CD4-positive, alpha-beta T cell treated with Interleukin-21 for 1 hour (primary cell): ENCODE results near the gene PLCB4.
"Not testable (repeated sequence)": the region's sequence is repeated elsewhere in the genome, so short reads cannot be mapped to it uniquely, and the experiment has no call there.

Experiments used
- DNase-seq: peaks from one replicate; pipeline ENCODE4 v3.0.0-alpha.2; 2020

The PLCB4 gene

GRCh38 chr20:9068841-9069663 lies at the start of gene PLCB4:
TSS of gene PLCB4 (plus strand) at chr20:9069087. CDS start at chr20:9307815, 238,728 bp downstream.
- DNase-seq: no peak

DNA sequence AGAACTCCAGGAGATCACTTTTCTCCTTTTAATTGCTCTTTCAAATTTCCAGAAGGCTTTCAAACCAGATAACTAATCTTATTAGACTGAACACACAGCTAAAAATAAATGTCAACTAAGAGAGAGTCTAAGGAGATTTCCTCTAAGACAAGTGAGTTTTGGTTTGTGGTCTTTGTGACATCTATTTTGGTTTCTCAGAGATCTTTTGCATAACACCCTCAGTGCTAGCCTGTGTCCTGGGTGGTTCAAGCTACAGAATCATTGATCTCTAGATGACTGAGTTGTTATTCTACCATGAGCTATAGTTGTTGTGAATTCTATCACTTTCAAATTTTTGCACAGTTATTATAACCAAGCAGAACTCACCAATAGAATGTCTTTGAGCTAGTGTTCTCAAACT lies 49.1 kb upstream of the PLCB4 start:
- no peak for DNase-seq

DNA sequence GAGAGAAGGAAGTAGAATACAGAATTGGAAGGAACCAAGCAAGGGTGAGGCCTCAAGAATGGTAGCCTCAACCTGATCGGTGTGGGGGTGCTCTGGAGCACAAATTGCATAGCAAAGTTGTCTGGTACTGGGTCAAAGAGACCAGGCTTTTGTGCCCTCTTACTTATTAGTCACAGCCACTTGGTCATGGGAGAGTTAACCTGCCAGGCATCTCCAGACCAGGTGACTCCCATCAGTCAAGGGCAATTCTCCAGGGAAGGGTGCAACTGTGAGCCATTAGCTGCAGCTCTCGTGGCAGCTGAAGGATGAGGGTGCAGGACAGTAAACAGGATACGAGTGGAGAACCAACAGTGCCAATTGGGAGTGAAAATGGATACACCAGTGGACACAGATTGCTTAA lies 47.7 kb upstream of the PLCB4 start:
- DNase-seq: no peak

- no peak for DNase-seq
Observed at GRCh38 chr20:9021699-9022098, 47.2 kb upstream of the PLCB4 start.

DNA sequence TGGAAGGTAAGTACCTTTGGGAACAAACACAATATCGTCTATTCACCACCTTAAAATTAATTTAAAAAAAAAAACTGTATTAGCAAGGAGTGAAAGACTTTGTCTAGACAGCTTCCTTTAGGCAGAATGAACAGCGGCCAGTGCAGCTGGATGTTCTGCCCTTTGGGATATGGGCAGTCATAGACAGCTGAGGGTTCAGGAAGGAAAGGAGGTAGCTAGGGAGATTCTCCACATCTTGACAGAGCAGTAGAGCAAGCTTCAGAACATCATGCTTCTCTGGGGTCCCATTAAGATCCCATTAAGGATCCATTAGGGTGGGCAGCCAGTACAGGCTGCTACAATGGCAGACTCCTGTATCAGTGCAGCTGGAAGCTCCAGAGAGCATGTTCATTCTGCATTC lies 46.5 kb upstream of the PLCB4 start:
- DNase-seq: no peak

- no peak for DNase-seq
Observed at GRCh38 chr20:9024606-9025005, 44.3 kb upstream of the PLCB4 start.

DNA sequence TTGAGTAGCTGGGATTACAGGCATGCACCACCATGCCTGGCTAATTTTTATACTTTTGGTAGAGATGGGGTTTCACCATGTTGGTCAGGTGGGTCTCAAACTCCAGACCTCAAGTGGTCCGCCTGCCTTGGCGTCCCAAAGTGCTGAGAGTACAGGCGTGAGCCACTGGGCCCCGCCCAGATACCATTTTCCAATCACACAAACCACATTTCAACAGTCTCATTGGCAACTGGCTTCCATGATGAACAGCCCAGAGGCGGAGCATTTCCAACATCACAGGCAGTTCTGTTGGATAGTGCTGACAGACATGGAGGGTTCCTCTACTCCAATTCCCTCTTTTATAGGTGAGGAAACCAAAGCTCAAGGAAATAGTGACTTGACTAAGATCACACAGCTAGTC lies 43.9 kb upstream of the PLCB4 start:
- DNase-seq: no peak

DNA sequence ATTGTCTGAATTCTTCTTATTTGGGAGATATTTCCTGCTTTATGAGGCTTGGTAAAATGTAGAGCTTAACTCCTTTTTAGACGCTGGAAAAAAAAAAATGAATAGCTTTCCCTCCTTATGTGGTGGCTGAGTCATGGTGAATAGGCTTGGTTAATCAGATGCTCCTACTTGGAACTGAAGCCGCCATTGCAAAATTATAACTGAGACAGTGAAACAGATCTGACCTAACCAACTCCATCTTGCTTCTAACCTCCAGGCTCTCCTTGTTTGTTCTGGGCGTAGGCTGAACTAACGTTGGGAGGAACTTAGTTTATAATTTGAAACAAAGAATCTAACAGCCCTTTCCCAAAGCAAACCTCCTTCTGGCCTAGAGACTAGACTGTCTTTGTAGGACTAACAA lies 43.2 kb upstream of the PLCB4 start:
- DNase-seq: no peak

- no peak for DNase-seq
Observed at GRCh38 chr20:9027626-9028025, 41.3 kb upstream of the PLCB4 start.

GRCh38 chr20:9028419-9028818 lies 40.5 kb upstream of the PLCB4 start:
- no peak for DNase-seq

GRCh38 chr20:9031991-9032390 lies 36.9 kb upstream of the PLCB4 start:
- DNase-seq: no peak

- DNase-seq: no peak
Observed at GRCh38 chr20:9032758-9033157, 36.1 kb upstream of the PLCB4 start.

GRCh38 chr20:9035126-9035525 lies 33.8 kb upstream of the PLCB4 start:
- no peak for DNase-seq

- no peak for DNase-seq
Observed at GRCh38 chr20:9036593-9036992, 32.3 kb upstream of the PLCB4 start.

GRCh38 chr20:9038791-9039535 lies 29.9 kb upstream of the PLCB4 start:
- DNase-seq: no peak

DNA sequence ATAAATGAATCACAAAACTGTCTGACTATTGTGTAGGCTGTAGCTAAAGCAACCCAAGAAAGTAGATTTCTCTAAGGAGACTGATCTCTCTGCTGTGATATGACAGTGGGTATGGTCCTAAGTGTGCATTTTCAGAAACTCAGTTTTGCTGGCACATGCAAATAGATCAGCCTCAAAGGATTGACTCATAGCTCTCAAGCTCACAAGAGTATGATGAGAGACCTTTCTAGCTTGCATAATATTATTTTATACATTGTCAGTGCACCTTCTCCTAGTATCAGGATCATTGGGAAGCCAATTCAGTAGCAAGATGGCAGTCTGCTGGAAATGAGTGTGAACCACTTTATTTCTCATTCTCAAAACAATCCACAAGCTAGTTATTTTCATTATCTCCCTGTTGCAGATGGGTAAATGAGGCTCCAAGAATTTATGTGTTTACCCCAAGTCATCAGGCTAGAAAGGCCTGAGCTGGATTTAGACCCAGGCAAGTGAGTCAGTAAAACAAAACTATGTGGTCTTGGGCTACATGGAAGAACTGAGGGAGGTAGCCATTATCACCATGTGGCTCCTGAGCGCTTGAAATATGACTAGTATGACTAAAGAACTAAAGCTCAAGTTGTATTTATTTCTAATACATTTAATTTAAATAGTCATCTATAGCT lies 27.9 kb upstream of the PLCB4 start:
- DNase-seq: no peak

- DNase-seq: no peak
Observed at GRCh38 chr20:9043364-9043763, 25.5 kb upstream of the PLCB4 start.

GRCh38 chr20:9047928-9048327 lies 21.0 kb upstream of the PLCB4 start:
- not testable (repeated sequence) for DNase-seq

DNA sequence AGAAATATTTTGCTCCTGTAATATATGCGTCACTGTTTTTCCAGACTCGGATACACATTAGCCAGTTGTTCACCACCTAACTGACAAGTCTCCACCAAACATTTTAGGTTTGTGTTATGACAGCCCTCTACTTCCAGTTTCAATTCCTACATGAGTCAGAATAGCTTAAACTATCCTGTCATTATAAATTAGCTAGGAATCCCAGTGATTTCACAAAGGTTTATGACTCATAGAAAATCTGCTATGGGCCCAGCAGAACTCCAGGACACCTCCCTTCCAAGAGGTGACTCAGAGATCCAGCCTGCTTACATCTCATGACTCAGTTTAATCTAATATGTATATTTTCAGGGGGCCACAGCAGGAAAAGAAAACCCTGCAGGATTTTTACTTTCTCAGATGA lies 17.4 kb upstream of the PLCB4 start:
- no peak for DNase-seq

DNA sequence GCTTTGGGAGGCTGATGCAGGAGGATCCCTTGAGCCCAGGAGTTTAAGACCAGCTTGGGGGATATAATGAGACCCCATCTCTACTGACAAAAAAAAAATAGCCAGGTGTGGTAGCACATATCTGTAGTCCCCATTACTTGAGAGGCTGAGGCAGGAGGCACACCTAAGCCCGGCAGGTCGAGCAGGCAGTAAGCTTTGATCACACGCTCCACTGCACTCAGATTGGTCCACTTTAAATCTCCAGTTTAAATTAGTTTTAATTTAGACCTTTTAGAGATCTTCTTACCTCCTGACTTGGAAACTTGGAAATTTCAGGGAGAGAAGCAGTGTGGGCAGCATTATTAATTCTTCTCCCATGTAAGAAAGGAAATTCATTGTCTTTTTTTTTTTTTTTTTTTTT lies 16.8 kb upstream of the PLCB4 start:
- DNase-seq: no peak

DNA sequence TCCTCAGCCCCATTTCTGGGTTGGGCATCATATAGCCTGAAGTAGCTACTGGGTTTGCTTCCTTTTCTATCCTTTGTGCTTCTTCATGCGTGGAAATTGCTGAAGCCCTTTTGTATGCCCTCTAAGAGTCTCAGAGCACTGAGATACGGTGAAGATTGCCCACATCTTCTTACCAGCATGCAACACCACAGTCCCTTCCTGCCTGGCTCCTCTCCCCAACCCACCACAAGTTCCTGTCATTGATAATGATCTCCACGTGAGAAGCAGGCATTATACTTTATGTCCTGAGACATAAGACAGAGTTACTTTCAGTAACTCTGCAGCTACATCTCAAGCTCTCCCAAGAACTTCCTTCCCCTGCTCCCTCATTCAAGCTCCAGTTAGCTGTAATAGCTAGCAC lies 15.8 kb upstream of the PLCB4 start:
- DNase-seq: no peak

GRCh38 chr20:9054176-9054575 lies 14.7 kb upstream of the PLCB4 start:
- DNase-seq: no peak

GRCh38 chr20:9059931-9060330 lies 9.0 kb upstream of the PLCB4 start:
- DNase-seq: no peak

DNA sequence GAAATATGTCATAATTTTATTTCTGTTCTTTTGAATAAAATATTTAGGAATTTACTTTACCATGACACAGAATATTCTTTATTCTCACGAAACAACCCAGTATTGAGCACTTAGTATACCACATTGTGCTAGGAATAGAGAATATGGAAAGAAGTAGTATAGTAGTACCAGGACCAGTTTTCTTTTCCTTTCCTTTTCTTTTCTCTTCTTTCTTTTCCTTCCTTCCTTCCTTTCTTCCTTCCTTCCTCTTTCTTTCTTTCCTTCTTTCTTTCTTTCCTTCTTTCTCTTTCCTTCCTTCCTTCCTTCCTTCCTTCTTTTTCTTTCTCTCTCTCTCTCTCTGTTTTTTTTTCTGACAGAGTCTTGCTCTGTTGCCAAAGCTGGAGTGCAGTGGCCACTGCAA lies 7.5 kb upstream of the PLCB4 start:
- no peak for DNase-seq
